WTC11 (cell line): ENCODE measurements around the gene RC3H1. TPM values are rescaled to one million over a fixed set of nuclear protein-coding genes. Genes with fewer than 3 reads are reported as not detected.

ENCODE experiments used
- ATAC-seq: fragments of 200-7000 bp; cut with Tn5 transposase; 2 replicates; pipeline ENCODE4 v1.10.0; 2021; ENCODE audit warnings: mild to moderate bottlenecking, moderate library complexity
- CTCF ChIA-PET: fragments of 300-600 bp; sonication (Branson Sonifier 250); formaldehyde crosslinking; loops from one replicate; lab custom pipeline; 2021; ENCODE audit warnings: antibody characterized with exemption; lab: Charles Lee
- POLR2A ChIA-PET: fragments of 350-600 bp; sonication (Branson Sonifier 250); formaldehyde crosslinking; loops from one replicate; lab custom pipeline; 2021; ENCODE audit warnings: antibody characterized with exemption; lab: Charles Lee
- DNase-seq: peaks from one replicate; pipeline ENCODE4 v3.0.0; 2021; ENCODE audit warnings: low spot score
- H3K27ac Mint-ChIP-seq: 2 replicates; pipeline ENCODE4 v1.8.0; 2021; ENCODE audit warnings: mixed read lengths
- H3K27me3 Mint-ChIP-seq: 2 replicates; pipeline ENCODE4 v1.8.0; 2021; ENCODE audit warnings: low read depth, mild to moderate bottlenecking, moderate library complexity, mixed read lengths
- H3K36me3 Mint-ChIP-seq: 2 replicates; pipeline ENCODE4 v1.8.0; 2021; ENCODE audit warnings: mixed read lengths
- H3K4me1 Mint-ChIP-seq: 2 replicates; pipeline ENCODE4 v1.8.0; 2022; ENCODE audit warnings: mixed read lengths
- H3K4me3 Mint-ChIP-seq: 2 replicates; pipeline ENCODE4 v1.8.0; 2021; ENCODE audit warnings: mild to moderate bottlenecking, moderate library complexity, mixed read lengths
- H3K9me3 Mint-ChIP-seq: 2 replicates; pipeline ENCODE4 v1.8.0; 2021; ENCODE audit warnings: mixed read lengths
- EMX1 ChIP-seq: fragments of 250-450 bp; sonication (Bioruptor Pico); IDR thresholded peaks from 2 replicates; pipeline ENCODE4 v1.8.0; 2021; ENCODE audit warnings: mild to moderate bottlenecking
- FOXJ3 ChIP-seq: sonication (generic); formaldehyde crosslinking; IDR thresholded peaks from 2 replicates; pipeline ENCODE4 v1.9.0; 2021; ENCODE audit warnings: missing genetic modification reagents, mild to moderate bottlenecking, borderline replicate concordance
- GRHL2 ChIP-seq: fragments of 250-450 bp; sonication (Bioruptor Pico); IDR thresholded peaks from 2 replicates; pipeline ENCODE4 v1.8.0; 2022; ENCODE audit warnings: mild to moderate bottlenecking, moderate library complexity; ENCODE audit not compliant: insufficient replicate concordance, severe bottlenecking
- IRF2 ChIP-seq: sonication (generic); formaldehyde crosslinking; IDR thresholded peaks from 2 replicates; pipeline ENCODE4 v1.8.0; 2022; ENCODE audit warnings: low read depth, missing genetic modification reagents, borderline replicate concordance
- KAT7 ChIP-seq: sonication (generic); formaldehyde crosslinking; IDR thresholded peaks from 2 replicates; pipeline ENCODE4 v1.8.1; 2023; ENCODE audit warnings: missing genetic modification reagents, mild to moderate bottlenecking, borderline replicate concordance
- NFATC4 ChIP-seq: fragments of 250-450 bp; sonication (Bioruptor Pico); IDR thresholded peaks from 2 replicates; pipeline ENCODE4 v1.9.0; 2021; ENCODE audit warnings: mild to moderate bottlenecking
- NFE2L1 ChIP-seq: sonication (generic); formaldehyde crosslinking; IDR thresholded peaks from 2 replicates; pipeline ENCODE4 v1.8.1; 2023; ENCODE audit warnings: missing genetic modification reagents
- NR1H2 ChIP-seq: sonication (generic); formaldehyde crosslinking; IDR thresholded peaks from 2 replicates; pipeline ENCODE4 v1.9.0; 2021; ENCODE audit warnings: mild to moderate bottlenecking, moderate library complexity, missing genetic modification reagents
- NR2C2 ChIP-seq: sonication (generic); formaldehyde crosslinking; IDR thresholded peaks from 2 replicates; pipeline ENCODE4 v1.8.0; 2022; ENCODE audit warnings: mild to moderate bottlenecking, missing genetic modification reagents
- NR3C1 ChIP-seq: sonication (generic); formaldehyde crosslinking; conservative IDR thresholded peaks from 2 replicates; pipeline ENCODE4 v1.8.1; 2023; ENCODE audit warnings: low read depth, mild to moderate bottlenecking, missing genetic modification reagents
- OVOL2 ChIP-seq: fragments of 250-450 bp; sonication (Bioruptor Pico); IDR thresholded peaks from 2 replicates; pipeline ENCODE4 v1.9.0; 2021; ENCODE audit warnings: mild to moderate bottlenecking, borderline replicate concordance
- RORB ChIP-seq: fragments of 250-450 bp; sonication (Bioruptor Pico); IDR thresholded peaks from 2 replicates; pipeline ENCODE4 v1.9.0; 2021; ENCODE audit warnings: mild to moderate bottlenecking
- SP1 ChIP-seq: sonication (generic); formaldehyde crosslinking; conservative IDR thresholded peaks from 2 replicates; pipeline ENCODE4 v1.8.1; 2022; ENCODE audit warnings: missing genetic modification reagents
- TCF7 ChIP-seq: sonication (generic); formaldehyde crosslinking; IDR thresholded peaks from 2 replicates; pipeline ENCODE4 v1.8.0; 2022; ENCODE audit warnings: mild to moderate bottlenecking, low read depth, missing genetic modification reagents, moderate library complexity
- TP53 ChIP-seq: sonication (generic); formaldehyde crosslinking; IDR thresholded peaks from 2 replicates; pipeline ENCODE4 v1.8.1; 2023; ENCODE audit warnings: mild to moderate bottlenecking, missing genetic modification reagents
- ZBTB21 ChIP-seq: sonication (generic); formaldehyde crosslinking; IDR thresholded peaks from 2 replicates; pipeline ENCODE4 v1.8.1; 2023; ENCODE audit warnings: mild to moderate bottlenecking, missing genetic modification reagents, borderline replicate concordance
- ZNF317 ChIP-seq: sonication (generic); formaldehyde crosslinking; IDR thresholded peaks from 2 replicates; pipeline ENCODE4 v1.8.1; 2023; ENCODE audit warnings: low read depth, mild to moderate bottlenecking, moderate library complexity, missing genetic modification reagents, borderline replicate concordance
- ZNF512 ChIP-seq: sonication (generic); formaldehyde crosslinking; IDR thresholded peaks from 2 replicates; pipeline ENCODE4 v1.8.1; 2022; ENCODE audit warnings: missing genetic modification reagents, borderline replicate concordance
- ZNF532 ChIP-seq: fragments of 250-450 bp; sonication (Bioruptor Pico); IDR thresholded peaks from 2 replicates; pipeline ENCODE4 v1.9.0; 2021; ENCODE audit warnings: mild to moderate bottlenecking, borderline replicate concordance
- ZNF671 ChIP-seq: fragments of 250-450 bp; sonication (Bioruptor Pico); IDR thresholded peaks from 2 replicates; pipeline ENCODE4 v1.8.0; 2021; ENCODE audit warnings: mild to moderate bottlenecking
- total RNA-seq: library from RNA; stranded (reverse); gene quantifications from 3 replicates; pipeline ENCODE4 v1.2.3, GENCODE V29; 2021
- TF ChIP-seq, protein P1 (sequence below): fragments of 200-600 bp; IDR thresholded peaks from 2 replicates; pipeline ENCODE4 v1.8.0; 2022; ENCODE audit warnings: antibody characterized with exemption
- TF ChIP-seq, protein P2 (sequence below): sonication (generic); formaldehyde crosslinking; IDR thresholded peaks from 2 replicates; pipeline ENCODE4 v1.8.1; 2023; ENCODE audit warnings: mild to moderate bottlenecking, missing genetic modification reagents, moderate library complexity

Gene RC3H1
- total RNA-seq, 1 experiment from 2014 or later: 25.4 TPM

DNA sequence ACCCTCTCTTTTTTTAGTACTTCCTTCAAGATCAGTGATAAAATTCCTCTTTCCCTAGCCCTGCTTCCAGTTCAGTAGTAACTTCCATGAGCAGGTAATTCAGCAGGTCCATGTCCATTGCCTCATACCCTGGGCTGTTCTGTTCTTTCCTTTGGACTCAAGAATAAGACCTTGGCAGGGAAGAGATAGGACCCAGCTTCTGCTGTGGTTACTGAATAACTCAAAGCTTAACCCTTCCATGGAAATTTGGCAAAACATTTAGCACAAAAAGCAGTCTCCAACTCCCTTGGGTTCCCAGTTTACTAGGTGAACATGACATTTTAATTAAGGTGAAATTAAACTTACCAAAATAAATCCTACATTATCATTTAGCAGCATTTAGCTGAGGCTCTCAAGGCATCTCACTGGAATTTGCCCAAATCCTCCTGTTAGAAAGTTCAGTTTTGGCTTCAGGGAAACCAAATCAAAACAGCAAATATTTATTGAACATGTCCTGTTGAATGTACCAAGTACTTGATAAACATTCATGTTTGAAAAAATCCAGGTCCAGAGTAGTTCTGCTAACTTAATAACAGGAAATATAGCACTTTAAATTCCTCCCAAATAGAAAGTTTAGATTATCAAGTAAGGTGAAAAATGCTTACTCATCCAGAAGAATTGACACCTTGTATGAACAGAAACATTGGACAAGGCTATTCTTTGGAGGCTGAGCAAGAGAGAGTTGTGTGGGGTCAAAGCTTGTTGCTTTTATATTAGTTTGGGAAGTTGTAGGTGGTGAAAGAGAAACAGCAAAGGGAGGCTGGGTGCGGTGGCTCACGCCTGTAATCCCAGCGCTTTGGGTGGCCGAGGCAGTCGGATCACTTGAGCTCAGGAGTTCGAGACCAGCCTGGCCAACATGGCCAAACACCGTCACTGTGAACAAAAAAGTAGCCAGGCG, 96.6 kb downstream of the RC3H1 start:
- TF ChIP-seq NR2C2 (CRISPR knock-in tag) (no peak), SP1 (CRISPR knock-in tag) (no peak), OVOL2 (no peak), TCF7 (CRISPR knock-in tag) (no peak), ZBTB21 (CRISPR knock-in tag) (no peak), NR3C1 (CRISPR knock-in tag) (no peak), GRHL2 (CRISPR knock-in tag) (no peak), NR1H2 (CRISPR knock-in tag) (no peak), NFE2L1 (CRISPR knock-in tag) (no peak), RORB (CRISPR knock-in tag) (no peak), EMX1 (CRISPR knock-in tag) (no peak), ZNF532 (no peak), ZNF317 (CRISPR knock-in tag) (no peak), FOXJ3 (no peak)
- TF ChIP-seq, protein P1, sequence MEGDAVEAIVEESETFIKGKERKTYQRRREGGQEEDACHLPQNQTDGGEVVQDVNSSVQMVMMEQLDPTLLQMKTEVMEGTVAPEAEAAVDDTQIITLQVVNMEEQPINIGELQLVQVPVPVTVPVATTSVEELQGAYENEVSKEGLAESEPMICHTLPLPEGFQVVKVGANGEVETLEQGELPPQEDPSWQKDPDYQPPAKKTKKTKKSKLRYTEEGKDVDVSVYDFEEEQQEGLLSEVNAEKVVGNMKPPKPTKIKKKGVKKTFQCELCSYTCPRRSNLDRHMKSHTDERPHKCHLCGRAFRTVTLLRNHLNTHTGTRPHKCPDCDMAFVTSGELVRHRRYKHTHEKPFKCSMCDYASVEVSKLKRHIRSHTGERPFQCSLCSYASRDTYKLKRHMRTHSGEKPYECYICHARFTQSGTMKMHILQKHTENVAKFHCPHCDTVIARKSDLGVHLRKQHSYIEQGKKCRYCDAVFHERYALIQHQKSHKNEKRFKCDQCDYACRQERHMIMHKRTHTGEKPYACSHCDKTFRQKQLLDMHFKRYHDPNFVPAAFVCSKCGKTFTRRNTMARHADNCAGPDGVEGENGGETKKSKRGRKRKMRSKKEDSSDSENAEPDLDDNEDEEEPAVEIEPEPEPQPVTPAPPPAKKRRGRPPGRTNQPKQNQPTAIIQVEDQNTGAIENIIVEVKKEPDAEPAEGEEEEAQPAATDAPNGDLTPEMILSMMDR: no peak
- ChIA-PET CTCF (no interaction called here), POLR2A (no interaction called here)
- H3K36me3 Mint-ChIP-seq: peaks cover 6% of the 10 kb centered on the region
- no peak overlapping the region for H3K27ac Mint-ChIP-seq
- H3K4me3 Mint-ChIP-seq: no peak overlapping the region
- H3K27me3 Mint-ChIP-seq: no peaks in the 10 kb centered on the region
- H3K4me1 Mint-ChIP-seq: no peaks in the 10 kb centered on the region
- ATAC-seq (no peak), DNase-seq (no peak)
- peaks cover 3% of the 10 kb centered on the region for H3K9me3 Mint-ChIP-seq

GRCh38 chr1:173920861-173921260, 101.3 kb downstream of the RC3H1 start:
- ChIA-PET CTCF (no interaction called here), POLR2A (no interaction called here)
- Mint-ChIP-seq H3K4me3 (no peak overlapping the region), H3K4me1 (no peaks in the 10 kb centered on the region), H3K27me3 (no peaks in the 10 kb centered on the region), H3K36me3 (no peaks in the 10 kb centered on the region), H3K9me3 (no peaks in the 10 kb centered on the region), H3K27ac (no peak overlapping the region)
- DNase-seq (no peak), ATAC-seq (no peak)
- TF ChIP-seq ZNF532 (no peak), ZNF512 (CRISPR knock-in tag) (no peak), ZNF671 (CRISPR knock-in tag) (no peak), NFATC4 (CRISPR knock-in tag) (no peak), NR2C2 (CRISPR knock-in tag) (no peak), GRHL2 (CRISPR knock-in tag) (no peak), IRF2 (no peak), TCF7 (CRISPR knock-in tag) (no peak), TP53 (CRISPR knock-in tag) (no peak), KAT7 (no peak)
- TF ChIP-seq, protein P2, sequence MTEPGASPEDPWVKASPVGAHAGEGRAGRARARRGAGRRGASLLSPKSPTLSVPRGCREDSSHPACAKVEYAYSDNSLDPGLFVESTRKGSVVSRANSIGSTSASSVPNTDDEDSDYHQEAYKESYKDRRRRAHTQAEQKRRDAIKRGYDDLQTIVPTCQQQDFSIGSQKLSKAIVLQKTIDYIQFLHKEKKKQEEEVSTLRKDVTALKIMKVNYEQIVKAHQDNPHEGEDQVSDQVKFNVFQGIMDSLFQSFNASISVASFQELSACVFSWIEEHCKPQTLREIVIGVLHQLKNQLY (CRISPR knock-in tag): no peak
